HCT116 (cell line): ENCODE results near the gene PIP4P1. TPM values are rescaled to one million over a fixed set of nuclear protein-coding genes. Genes with fewer than 3 reads are reported as not detected.

Source experiments
- ATAC-seq: fragments of 200-7000 bp; cut with Tn5 transposase; 2 replicates; pipeline ENCODE4 v1.9.1; 2020; ENCODE audit warnings: mild to moderate bottlenecking, moderate library complexity
- BruUV-seq: library from RNA; stranded (reverse); fragments of 400-500 nt; replicated peaks from 2 replicates; lab custom pipeline; 2021; lab: Mats Ljungman, UMichigan
- CTCF ChIA-PET: fragments of 300-600 bp; sonication (Branson Sonifier 250); formaldehyde crosslinking; loops from one replicate; lab custom pipeline; 2021; ENCODE audit warnings: antibody characterized with exemption; lab: Charles Lee
- POLR2A ChIA-PET: fragments of 300-600, 350-600 bp; sonication (Branson Sonifier 250); formaldehyde crosslinking; loops from one replicate; lab custom pipeline; 2021; ENCODE audit warnings: antibody characterized with exemption; lab: Charles Lee
- RAD21 ChIA-PET, 2 experiments: fragments of 300-600 bp; sonication (Branson Sonifier 250); formaldehyde crosslinking; loops; one replicate each; lab custom pipeline; 2023; ENCODE audit warnings: low total read pairs in 2 of 2; ENCODE audit not compliant: uncharacterized antibody in 2 of 2, unreplicated experiment in 2 of 2, low non-redundant PET in 1 of 2; lab: Charles Lee
- DNase-seq: peaks from one replicate; pipeline ENCODE4 v3.0.0-alpha.2; 2010; ENCODE audit warnings: low read depth, low spot score
- H2AFZ ChIP-seq: fragments of 200-600 bp; shearing (Covaris generic), sonication (generic); 2 replicates; pipeline ENCODE4 v1.6.1; 2017; ENCODE audit warnings: low read depth, mixed run types, mixed read lengths, antibody characterized with exemption, low read length; ENCODE audit not compliant: poor library complexity, severe bottlenecking
- H3K27ac ChIP-seq: 2 replicates; pipeline ENCODE4 v1.5.1; 2012; ENCODE audit warnings: low read depth, low read length
- H3K27me3 ChIP-seq: fragments of 200-600 bp; sonication (generic); 2 replicates; pipeline ENCODE4 v1.6.1; 2016; ENCODE audit warnings: mixed run types, low read length, mixed read lengths; ENCODE audit not compliant: insufficient read depth
- H3K36me3 ChIP-seq, 2 experiments: fragments of 200-500 bp in 1 of 2; fragments of 200-600 bp in 1 of 2; sonication (Bioruptor generic) in 1 of 2; sonication (generic) in 1 of 2; 2 replicates each; pipeline versions ENCODE4 v1.5.1 to v1.6.1; 2014 to 2016; ENCODE audit warnings: low read length in 2 of 2, inconsistent platforms in 1 of 2, mixed read lengths in 1 of 2, mixed run types in 1 of 2; ENCODE audit not compliant: insufficient read depth in 2 of 2, control insufficient read depth in 1 of 2
- H3K4me1 ChIP-seq, 2 experiments: fragments of 200-600 bp in 1 of 2; sonication (generic) in 1 of 2; 2 replicates each; pipeline versions ENCODE4 v1.5.1 to v1.6.1; 2012 to 2017; ENCODE audit warnings: low read length in 2 of 2, inconsistent platforms in 1 of 2, mild to moderate bottlenecking in 1 of 2, mixed read lengths in 1 of 2, mixed run types in 1 of 2, moderate library complexity in 1 of 2; ENCODE audit not compliant: insufficient read depth in 2 of 2, control insufficient read depth in 1 of 2
- H3K4me2 ChIP-seq: fragments of 200-600 bp; sonication (generic); 2 replicates; pipeline ENCODE4 v1.6.1; 2017; ENCODE audit warnings: mixed run types, low read length, mixed read lengths
- H3K4me3 ChIP-seq, 2 experiments: fragments of 200-600 bp in 1 of 2; sonication (generic) in 1 of 2; replicated peaks in 1 of 2; 2 replicates each; pipeline ENCODE4 v1.5.1; 2011 to 2016; ENCODE audit warnings: low read length in 2 of 2, control low read depth in 1 of 2, low read depth in 1 of 2, mild to moderate bottlenecking in 1 of 2, mixed read lengths in 1 of 2, mixed run types in 1 of 2
- H3K79me2 ChIP-seq: fragments of 200-600 bp; sonication (generic); 2 replicates; pipeline ENCODE4 v1.6.1; 2017; ENCODE audit warnings: mild to moderate bottlenecking, mixed run types, low read length, moderate library complexity, mixed read lengths; ENCODE audit not compliant: insufficient read depth
- H3K9ac ChIP-seq: fragments of 200-600 bp; sonication (generic); 2 replicates; pipeline ENCODE4 v1.6.1; 2016; ENCODE audit warnings: low read length, mixed read lengths
- H3K9me2 ChIP-seq: fragments of 200-600 bp; sonication (generic), shearing (Covaris generic); 2 replicates; pipeline ENCODE4 v1.6.1; 2017; ENCODE audit warnings: mixed run types, mild to moderate bottlenecking, moderate library complexity; ENCODE audit not compliant: insufficient read depth
- H3K9me3 ChIP-seq, 2 experiments: fragments of 200-500 bp in 1 of 2; fragments of 200-600 bp in 1 of 2; sonication (Bioruptor generic) in 1 of 2; sonication (generic) in 1 of 2; 2 replicates each; pipeline ENCODE4 v1.6.1; 2014 to 2017; ENCODE audit warnings: low read length in 2 of 2, mixed read lengths in 2 of 2, inconsistent platforms in 1 of 2, low read depth in 1 of 2, mild to moderate bottlenecking in 1 of 2, mixed run types in 1 of 2, moderate library complexity in 1 of 2; ENCODE audit not compliant: control insufficient read depth in 1 of 2, insufficient read depth in 1 of 2
- H4K20me1 ChIP-seq: fragments of 200-600 bp; sonication (generic), shearing (Covaris generic); 2 replicates; pipeline ENCODE4 v1.6.1; 2017; ENCODE audit warnings: mixed run types, mild to moderate bottlenecking, moderate library complexity; ENCODE audit not compliant: insufficient read depth
- CEBPB ChIP-seq: IDR thresholded peaks from 2 replicates; pipeline ENCODE4 v1.6.1; 2012; ENCODE audit warnings: low read depth
- EGR1 ChIP-seq: IDR thresholded peaks from 2 replicates; pipeline ENCODE4 v1.6.1; 2012; ENCODE audit warnings: low read depth
- FOSL1 ChIP-seq: IDR thresholded peaks from 2 replicates; pipeline ENCODE4 v1.6.1; 2012; ENCODE audit warnings: low read depth
- POLR2AphosphoS5 ChIP-seq: IDR thresholded peaks from 2 replicates; pipeline ENCODE4 v1.6.1; 2011; ENCODE audit warnings: mild to moderate bottlenecking, low read depth, low read length, moderate library complexity
- RAD21 ChIP-seq: IDR thresholded peaks from 2 replicates; pipeline ENCODE4 v1.6.1; 2012; ENCODE audit warnings: low read depth, mild to moderate bottlenecking
- SIN3A ChIP-seq: IDR thresholded peaks from 2 replicates; pipeline ENCODE4 v1.6.1; 2012; ENCODE audit warnings: low read depth
- SP1 ChIP-seq: IDR thresholded peaks from 2 replicates; pipeline ENCODE4 v1.6.1; 2012; ENCODE audit warnings: low read depth
- TCF7L2 ChIP-seq: IDR thresholded peaks from 2 replicates; pipeline ENCODE4 v1.7.0; 2011; ENCODE audit warnings: borderline replicate concordance, inconsistent platforms; ENCODE audit not compliant: insufficient read depth, insufficient read length; ENCODE audit errors: extremely low read depth
- YY1 ChIP-seq: IDR thresholded peaks from 2 replicates; pipeline ENCODE4 v1.6.1; 2011; ENCODE audit warnings: low read length, low read depth, moderate library complexity, mild to moderate bottlenecking; ENCODE audit not compliant: insufficient replicate concordance; ENCODE audit errors: extremely low read depth
- intact Hi-C: fragments of 100-400 bp; cut with micrococcal nuclease; formaldehyde crosslinking; loops from 2 replicates; pipeline ENCODE4 v1.10.0; 2022
- total RNA-seq: library from RNA; stranded (reverse); gene quantifications from one replicate; pipeline ENCODE4 v1.2.1, GENCODE V29; 2021; ENCODE audit not compliant: unreplicated experiment
- TF ChIP-seq, protein P1 (sequence below): IDR thresholded peaks from 2 replicates; pipeline ENCODE4 v1.6.1; 2012

The PIP4P1 gene
- total RNA-seq, 1 experiment from 2014 or later: 35.4 TPM

DNA sequence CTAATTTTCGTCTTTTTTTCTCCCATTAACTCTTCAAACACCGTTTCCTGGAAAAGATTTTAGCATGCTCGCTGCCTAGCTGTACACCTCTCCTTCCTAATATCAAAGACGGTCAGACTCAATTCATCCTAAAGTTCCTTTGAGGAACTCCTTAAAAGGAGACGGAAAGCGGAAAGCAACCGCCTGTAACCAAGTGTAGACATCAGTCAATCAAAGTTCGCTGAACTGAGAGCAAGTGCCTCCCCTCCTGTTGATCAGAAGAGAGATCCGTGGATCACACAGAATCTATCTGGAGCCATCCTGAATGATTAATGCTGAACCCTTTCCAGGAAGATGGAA lies 47.5 kb downstream of the PIP4P1 start:
- Histone ChIP-seq H2AFZ (peak overlapping the region; percentile 94), H4K20me1 (no peaks in the 10 kb centered on the region), H3K4me2 (peak overlapping the region; percentile 92), H3K4me1 (peaks cover 11 to 44% of the 10 kb centered on the region in 2 experiments), H3K79me2 (peaks cover 19% of the 10 kb centered on the region), H3K27ac (peak overlapping the region; percentile 98), H3K9me3 (no peaks in the 10 kb centered on the region), H3K9ac (peak overlapping the region; percentile 86), H3K9me2 (no peaks in the 10 kb centered on the region), H3K27me3 (no peaks in the 10 kb centered on the region), H3K4me3 (peak overlapping the region; percentile 91 to 96), H3K36me3 (no peaks in the 10 kb centered on the region)
- TSS peak; percentile 90 for BruUV-seq
- TF ChIP-seq YY1 (no peak), RAD21 (no peak)
- intact Hi-C loops: loop anchor here (1.0 to 5.0 kb wide), 3 partner anchors 41 to 196 kb away; partner anchors contain the start of genes APEX1, OSGEP and PARP2
- ChIA-PET RAD21 (no interaction called here), CTCF (interaction anchor here (0.8 to 1.5 kb wide), 5 partner anchors 20 to 74 kb away, joined by 3 to 4 read pairs (median 3); partner anchors contain the start of gene PIP4P1), POLR2A (interaction anchor here (0.6 to 3.8 kb wide), 7 partner anchors 8 to 425 kb away, joined by 3 to 30 read pairs (median 8); partner anchors contain the start of genes APEX1, OSGEP, PARP2 and PIP4P1)
- DNase-seq (no peak), ATAC-seq (peak; percentile 13; the same call in 1 of the 2 replicates)

DNA sequence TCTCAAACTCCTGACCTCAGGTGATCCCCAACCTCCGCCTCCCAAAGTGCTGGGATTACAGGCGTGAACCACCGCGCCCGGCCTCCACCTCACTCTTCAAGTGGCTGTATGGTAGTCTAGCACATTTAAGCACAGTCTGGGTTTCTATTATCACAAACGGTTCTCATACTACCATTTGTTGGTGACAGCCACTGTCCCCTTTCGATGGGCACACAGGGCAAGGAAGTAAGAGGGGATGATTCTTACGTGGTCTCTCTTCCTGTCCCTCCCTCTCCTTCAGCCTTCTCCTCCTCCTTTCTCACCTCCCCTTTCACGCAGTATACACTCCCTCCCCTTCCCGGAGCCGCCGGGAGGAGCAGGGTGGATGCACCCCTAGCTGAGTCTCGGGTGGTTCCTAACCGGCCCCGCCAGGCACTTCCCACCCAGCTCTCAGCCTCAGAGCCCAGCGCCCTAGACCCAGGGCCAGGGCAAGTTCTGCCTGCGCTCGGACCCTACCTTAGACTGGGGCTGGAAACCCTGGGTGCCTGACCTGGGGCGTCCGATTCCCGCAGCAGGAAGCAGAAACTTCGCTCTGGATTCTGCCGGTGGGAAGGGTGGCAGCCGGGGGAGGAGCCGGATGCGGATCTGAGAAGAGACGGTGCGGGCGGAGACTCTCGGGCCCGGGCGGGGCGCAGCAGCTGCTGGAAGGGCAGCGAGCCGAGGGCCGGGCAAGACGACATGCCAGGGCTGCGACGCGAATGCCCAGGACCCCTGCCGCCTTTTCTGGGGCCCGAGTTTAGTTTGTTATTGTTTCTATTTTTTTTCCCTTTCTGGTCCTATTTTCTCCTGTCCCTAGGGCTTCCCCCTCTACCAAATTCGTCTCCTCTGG lies 48.1 kb downstream of the PIP4P1 start, which contains the start of gene TEP1:
TEP1 (minus strand) TSS at position 626 of the 868 bp plus-strand sequence. CDS start 5,062 bp downstream, outside the sequence.
- BruUV-seq: TSS peak; percentile 74
- Histone ChIP-seq H3K36me3 (peaks cover 0 to under 1% of the 10 kb centered on the region in 2 experiments; a peak in 1 of 4 replicates), H3K27me3 (no peaks in the 10 kb centered on the region), H3K27ac (peak within 1 kb of the TSS; percentile 98), H2AFZ (peak within 1 kb of the TSS; percentile 94), H3K9me2 (no peaks in the 10 kb centered on the region), H3K9ac (peak within 1 kb of the TSS; percentile 86), H3K4me1 (peaks cover 11 to 41% of the 10 kb centered on the region in 2 experiments), H3K79me2 (peaks cover 19% of the 10 kb centered on the region), H3K4me3 (peak within 1 kb of the TSS; percentile 91 to 96), H3K4me2 (peak within 1 kb of the TSS; percentile 92), H3K9me3 (no peaks in the 10 kb centered on the region), H4K20me1 (no peaks in the 10 kb centered on the region)
- ATAC-seq (peak; percentile 93), DNase-seq (peak; percentile 58)
- ChIA-PET POLR2A (interaction anchor here (0.6 to 3.8 kb wide), 7 partner anchors 9 to 425 kb away, joined by 3 to 30 read pairs (median 8); partner anchors contain the start of genes APEX1, OSGEP, PARP2 and PIP4P1), RAD21 (interaction anchor here in 1 of 2 experiments (0.6 kb wide), 1 partner anchor 50 kb away, joined by 3 read pairs; no protein-coding TSS in a partner anchor), CTCF (interaction anchor here (0.9 to 1.5 kb wide), 3 partner anchors 48 to 74 kb away, joined by 3 to 4 read pairs (median 3); partner anchors contain the start of gene PIP4P1)
- no peak for TF ChIP-seq RAD21
- peak; percentile 78 for TF ChIP-seq POLR2AphosphoS5
- TF ChIP-seq, protein P1, sequence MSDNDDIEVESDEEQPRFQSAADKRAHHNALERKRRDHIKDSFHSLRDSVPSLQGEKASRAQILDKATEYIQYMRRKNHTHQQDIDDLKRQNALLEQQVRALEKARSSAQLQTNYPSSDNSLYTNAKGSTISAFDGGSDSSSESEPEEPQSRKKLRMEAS: peak; percentile 22; the same call in 1 of the 2 replicates
- peak; percentile 44 for TF ChIP-seq YY1
- no peak for TF ChIP-seq FOSL1
- no peak for TF ChIP-seq EGR1
- peak; percentile 39 for TF ChIP-seq TCF7L2
- peak; percentile 28 for TF ChIP-seq SP1
- TF ChIP-seq SIN3A: peak; percentile 75
- no peak for TF ChIP-seq CEBPB
- intact Hi-C loops: loop anchor here (1.0 to 5.0 kb wide), 2 partner anchors 71 to 196 kb away; partner anchors contain the start of gene PARP2
